ENCODE measurements around the gene CNTN4.
"Not testable (repeated sequence)": the region's sequence is repeated elsewhere in the genome, so short reads cannot be mapped to it uniquely, and the experiment has no call there.

Gene CNTN4

DNA sequence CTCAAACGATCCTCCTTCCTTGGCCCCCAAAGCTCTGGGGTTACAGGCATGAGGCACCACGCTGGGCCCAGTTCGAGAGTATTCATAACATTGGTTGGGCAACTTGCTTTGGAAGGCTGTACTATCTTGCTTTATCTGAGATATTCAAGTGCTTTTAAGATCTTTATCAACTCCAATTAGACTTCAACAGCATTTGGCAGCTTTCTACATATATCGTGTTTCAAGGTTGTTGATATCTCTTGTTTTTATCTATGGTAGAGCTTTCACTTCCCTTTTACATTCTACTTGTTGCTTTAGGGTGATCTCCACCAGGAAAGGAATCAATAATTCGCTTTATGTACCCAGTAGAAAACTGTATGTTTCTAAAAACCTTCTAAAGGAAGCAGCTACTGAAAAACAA is 616.2 kb downstream of the CNTN4 start:
- DNase-seq: peak; percentile 65

GRCh38 chr3:2727101-2727500 is 628.4 kb downstream of the CNTN4 start:
- peak; percentile 15 for DNase-seq

DNA sequence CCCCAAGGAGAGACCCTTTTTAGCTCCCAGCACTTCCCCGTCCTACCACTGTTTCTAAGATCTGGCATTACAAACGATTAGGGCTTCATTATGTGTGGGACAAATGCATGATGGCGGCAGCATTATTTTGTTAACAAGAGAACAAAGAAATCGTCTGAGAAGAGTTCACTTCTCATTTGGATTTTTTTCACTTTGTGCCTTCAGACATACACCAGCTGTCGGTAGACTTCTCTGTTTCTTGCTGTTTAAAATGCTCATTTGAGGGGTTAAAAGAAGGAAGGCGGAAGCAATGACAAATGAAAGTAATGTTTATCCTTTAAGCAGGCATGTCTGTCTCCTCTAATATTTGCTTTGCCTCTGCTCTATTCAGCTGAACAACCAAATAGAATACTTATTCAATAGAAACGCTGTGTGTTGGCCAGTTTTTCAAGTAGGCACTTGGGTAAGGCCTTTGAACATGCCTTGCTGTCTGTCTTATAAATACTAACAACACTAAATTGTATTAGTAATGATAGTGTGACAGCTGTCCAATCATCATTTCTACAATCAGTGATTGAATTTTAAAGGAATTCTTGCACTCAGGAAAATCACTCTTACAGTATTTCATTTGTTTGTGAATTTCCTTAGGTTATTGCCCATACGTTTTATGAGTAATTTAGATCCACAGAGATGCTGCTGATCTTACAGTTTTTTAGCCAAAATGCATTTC is 629.1 kb downstream of the CNTN4 start:
- peak; percentile 41 for DNase-seq

GRCh38 chr3:2731843-2732242 is 633.2 kb downstream of the CNTN4 start:
- DNase-seq: no peak

DNA sequence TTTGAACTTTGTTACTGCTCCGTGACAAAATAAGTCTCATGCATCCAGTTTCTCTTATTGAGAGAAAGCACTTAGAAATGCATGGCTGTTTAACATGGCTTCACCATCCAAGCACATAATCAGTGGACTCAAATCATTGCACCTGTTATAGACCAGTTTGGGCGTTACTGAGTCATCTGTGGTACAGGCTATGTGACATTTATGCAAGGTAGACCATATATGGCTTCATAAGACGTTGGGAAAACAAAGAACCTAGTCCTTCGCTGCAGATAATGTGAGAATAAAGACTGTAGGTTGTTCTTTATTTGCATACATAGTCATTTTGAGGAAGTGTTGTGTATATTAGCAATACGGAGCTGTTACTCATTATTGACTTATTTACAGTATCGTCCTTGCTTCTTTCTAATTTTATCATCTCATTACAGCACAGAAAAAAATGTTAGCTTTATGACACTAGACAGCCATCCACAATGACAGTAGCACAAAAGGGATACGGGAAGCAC is 636.8 kb downstream of the CNTN4 start:
- DNase-seq: peak; percentile 57

DNA sequence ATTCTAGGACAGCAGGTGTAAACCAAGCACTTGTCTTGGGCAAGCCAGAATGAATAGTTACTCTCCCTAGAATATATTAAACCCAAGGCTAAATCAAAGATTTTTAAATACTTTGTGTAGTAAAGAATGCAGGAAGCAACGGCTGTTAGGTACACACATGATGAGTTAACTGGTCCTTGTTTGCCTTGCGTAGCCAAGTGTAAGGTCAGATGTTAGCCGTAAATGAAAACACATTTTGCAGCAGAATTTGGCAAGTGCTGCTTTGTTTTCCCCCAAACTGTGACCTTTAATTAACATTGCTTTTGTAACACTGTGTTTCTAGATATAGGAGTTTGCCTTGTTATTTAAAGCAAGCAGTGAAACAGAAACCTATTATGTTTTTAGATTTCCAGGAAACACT is 642.9 kb downstream of the CNTN4 start:
- no peak for DNase-seq

GRCh38 chr3:2765002-2765579 is 666.4 kb downstream of the CNTN4 start:
- no peak for DNase-seq

DNA sequence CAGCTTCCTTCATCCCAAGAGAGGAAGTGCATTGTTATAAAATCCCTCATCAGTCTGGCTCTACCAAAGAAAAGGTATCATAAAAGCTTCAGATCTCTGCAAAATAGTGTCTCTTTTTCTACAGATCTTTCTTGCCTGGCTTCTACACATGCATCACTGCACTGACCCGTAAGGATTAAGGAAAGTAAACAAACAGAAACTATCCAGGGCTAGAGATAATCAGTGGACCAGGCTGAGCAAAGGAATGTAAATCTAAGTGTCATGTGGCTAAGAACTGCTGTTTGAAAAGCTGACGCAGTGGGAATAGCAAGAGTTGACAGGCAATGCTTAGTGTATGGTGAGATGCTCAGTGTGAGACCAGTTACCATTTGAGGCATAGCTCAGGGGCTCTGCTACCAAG is 671.8 kb downstream of the CNTN4 start:
- DNase-seq: no peak

DNA sequence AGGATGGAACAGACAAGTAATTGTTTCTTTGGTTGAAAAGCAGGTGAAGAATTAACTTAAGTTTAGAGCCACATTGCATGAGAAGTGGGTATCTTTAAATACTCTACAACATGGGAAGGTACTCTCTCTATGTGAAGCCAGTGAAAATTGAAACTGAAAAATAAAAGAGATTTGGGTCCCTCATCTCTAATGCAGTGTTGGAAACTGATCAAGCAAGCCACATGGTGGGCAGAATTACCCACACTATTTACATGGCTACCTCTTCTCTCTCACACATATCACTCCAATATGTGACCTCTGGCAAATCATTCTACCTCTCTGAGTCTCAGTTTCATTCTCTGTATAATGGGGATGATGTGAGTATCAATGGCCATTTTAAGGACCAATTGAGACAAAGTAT is 672.5 kb downstream of the CNTN4 start:
- DNase-seq: no peak

DNA sequence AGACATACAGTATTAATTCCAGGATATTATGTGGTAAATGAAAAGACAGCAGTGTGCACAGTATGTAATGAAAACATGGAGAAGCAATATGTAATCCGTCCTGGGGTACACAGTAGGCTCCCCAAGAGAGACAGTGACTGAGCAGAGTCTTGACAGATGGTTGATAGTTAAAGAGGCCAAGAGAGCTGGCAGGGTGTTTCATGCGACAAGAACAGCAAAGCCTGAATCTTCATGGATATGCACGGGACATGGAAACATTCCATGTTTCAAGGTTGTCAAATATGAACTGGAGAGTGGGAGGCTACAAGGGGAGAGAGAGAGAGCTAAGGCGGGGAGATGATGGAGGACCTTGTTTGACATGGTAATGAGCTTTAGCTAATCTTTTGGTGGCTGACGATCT is 673.1 kb downstream of the CNTN4 start:
- no peak for DNase-seq

GRCh38 chr3:2772803-2773202 is 674.1 kb downstream of the CNTN4 start:
- no peak for DNase-seq

DNA sequence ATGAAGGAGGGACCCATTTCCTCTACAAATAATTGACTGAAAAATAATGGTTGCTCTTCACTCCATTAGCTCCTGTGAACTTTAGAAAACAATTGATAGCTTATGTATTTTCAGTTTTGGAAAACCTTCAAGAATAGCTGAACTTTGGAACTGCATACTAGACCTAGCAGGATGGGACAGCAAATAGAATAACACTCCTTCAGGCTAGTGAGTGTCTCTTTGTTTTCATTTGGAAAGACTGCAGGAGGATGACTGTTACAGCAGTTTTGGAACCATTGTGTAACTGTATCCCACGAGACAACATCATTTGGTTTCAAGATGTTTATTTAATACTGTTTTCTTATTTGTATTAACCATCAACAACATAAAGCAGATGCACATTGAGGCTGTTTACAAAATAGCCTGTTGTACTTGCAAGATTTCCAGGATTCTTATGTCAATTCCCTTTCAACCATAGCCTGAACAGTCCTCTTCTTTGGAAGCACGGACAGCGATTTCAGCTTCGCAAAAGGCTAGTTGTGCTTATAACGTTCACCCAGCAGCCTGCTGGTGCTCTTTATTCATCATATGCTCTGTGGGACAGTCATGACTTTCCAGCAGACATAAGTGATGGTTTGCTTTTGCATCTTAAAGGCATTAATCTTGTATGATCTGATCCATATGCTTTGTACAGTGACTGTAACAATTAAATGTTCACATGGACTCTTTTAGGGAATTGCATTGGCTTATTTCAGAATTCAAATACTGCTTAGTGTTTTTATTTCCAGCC is 676.0 kb downstream of the CNTN4 start:
- no peak for DNase-seq

DNA sequence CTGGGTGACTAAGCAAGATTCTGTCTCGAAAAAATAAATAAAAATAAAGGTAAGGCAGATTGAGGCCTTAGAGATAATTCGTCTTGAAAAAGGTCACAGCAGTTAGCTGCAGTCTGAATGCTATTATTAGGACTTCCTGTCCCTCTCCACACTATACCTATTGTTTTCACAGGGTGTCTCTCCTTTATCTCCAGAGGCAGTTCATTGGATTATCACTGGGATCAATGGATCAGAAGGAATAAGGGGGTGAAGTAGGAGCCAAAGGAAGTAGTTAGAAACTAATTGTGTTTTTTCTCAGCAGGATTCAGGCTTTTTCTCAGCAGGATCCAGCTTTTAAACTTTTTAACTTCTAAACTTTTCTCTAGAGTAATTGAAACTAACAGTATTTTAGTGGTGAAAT is 684.6 kb downstream of the CNTN4 start:
- DNase-seq: no peak

DNA sequence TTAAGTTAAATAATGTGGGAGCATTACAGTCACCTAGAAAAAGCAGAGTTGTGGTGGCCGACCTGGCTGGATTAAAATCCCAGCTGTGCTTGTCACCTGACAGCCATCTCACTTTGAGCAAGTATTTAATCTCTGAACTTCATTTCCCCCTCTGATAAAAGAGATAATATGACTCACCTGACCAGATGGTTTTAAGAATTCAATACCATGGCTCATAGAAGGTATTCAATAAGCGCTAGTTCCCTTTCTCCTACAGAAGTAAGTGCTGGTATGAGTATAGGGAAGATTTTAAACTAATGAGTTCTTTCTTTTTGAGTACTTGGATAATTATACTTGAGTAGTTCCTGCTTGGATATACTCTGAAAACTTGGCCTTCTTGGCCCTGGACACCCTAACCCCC is 686.0 kb downstream of the CNTN4 start:
- DNase-seq: no peak

GRCh38 chr3:2790266-2790815 is 691.7 kb downstream of the CNTN4 start:
- peak; percentile 17 for DNase-seq

GRCh38 chr3:2792432-2792831 is 693.8 kb downstream of the CNTN4 start:
- DNase-seq: no peak

- DNase-seq: no peak
These were observed 695.3 kb downstream of the CNTN4 start for GRCh38 chr3:2793987-2794386.

- DNase-seq: no peak
These were observed 703.8 kb downstream of the CNTN4 start for GRCh38 chr3:2802429-2802828.

- DNase-seq: no peak
These were observed 708.8 kb downstream of the CNTN4 start for GRCh38 chr3:2807514-2807913.

- DNase-seq: no peak
These were observed 712.1 kb downstream of the CNTN4 start for GRCh38 chr3:2810723-2811122.

DNA sequence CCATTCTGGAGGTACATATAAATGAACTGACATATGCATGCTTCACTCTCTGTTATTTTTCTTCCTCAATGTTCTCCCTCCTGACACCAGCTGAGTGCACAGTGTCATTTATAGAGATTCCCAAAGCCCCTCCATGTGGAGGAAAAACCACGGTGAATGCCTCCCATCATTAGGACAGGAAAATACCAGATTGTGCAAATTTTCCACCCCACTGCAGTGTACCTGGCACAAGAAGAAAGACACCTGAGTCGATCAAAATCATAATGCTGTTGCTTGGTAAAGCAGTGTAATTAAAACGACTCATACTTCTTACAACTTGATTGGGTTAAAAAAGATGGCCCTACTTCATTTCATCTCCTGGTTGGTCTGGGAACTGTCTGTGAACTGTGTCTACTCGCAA is 720.9 kb downstream of the CNTN4 start:
- no peak for DNase-seq

- DNase-seq: not testable (repeated sequence)
These were observed 722.3 kb downstream of the CNTN4 start for GRCh38 chr3:2820982-2821381.

DNA sequence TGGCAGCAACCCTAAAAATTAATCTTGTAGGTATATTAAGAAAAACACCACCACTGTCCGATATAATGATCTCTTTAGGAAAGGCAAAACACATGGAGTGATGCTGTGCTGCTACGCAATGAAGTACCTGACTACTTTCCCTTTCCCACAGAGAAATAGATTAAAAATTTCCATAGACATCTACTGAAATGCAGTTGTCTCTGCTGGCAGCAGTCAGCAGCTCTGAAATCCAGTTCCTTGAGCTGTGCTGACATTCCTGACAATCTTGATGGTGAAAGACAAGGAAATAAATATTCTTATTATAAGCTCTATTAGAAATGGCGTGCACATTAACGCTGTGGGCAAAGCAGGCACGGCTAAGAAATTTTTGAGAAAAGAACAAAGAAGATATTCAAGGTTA is 723.9 kb downstream of the CNTN4 start:
- no peak for DNase-seq

- no peak for DNase-seq
These were observed 724.4 kb downstream of the CNTN4 start for GRCh38 chr3:2823031-2823430.
